ENCODE data around the gene KCNQ1.

Gene KCNQ1

DNA sequence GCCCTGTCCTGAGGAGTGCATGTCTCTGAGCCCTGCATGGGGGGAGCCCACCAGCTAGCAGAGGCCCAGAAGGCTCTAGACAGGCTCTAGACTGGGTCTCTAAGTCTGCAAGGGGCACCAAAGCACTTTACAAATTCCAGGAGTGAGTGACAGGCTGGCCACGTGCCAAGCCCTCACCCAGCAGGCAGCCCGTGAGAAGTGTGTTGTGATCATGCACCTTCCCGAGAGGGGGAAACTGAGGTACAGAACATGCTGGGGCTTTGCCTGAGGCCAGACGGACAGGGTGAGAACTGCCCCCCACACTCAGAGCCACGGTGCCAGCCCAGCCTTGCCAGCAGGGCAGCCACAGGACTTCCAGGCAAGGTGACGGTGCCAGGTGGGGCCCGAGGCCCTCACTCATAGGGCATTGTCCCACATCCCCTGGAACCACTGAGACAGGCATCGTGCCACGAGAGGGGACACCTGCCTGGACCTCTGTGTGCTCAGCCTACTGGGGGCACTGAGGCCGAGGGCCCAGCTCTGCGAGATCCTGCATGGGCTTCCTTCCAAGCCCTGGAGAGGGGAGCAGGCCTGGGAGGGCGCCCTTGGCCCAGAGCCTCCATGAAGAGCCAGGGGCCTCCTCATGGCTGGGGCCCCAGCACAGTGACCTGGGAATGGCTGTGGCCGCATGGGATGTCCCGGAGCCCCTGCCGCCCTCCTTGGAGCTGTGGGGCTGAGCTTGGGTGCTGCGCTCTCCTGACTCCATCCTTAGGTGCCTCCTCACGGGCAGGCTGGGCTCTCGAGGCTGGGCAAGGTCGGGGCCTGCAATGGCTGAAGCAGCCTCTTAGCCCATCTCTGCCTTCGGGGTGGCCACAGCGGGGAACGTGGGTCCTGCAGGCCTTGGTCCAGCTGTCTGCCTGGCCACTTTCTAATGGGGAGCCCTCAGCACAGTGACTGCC is 133.5 kb downstream of the KCNQ1 start:
- DNase-seq (ENCODE audit: low read depth in 2 of 2) = no peak

DNA sequence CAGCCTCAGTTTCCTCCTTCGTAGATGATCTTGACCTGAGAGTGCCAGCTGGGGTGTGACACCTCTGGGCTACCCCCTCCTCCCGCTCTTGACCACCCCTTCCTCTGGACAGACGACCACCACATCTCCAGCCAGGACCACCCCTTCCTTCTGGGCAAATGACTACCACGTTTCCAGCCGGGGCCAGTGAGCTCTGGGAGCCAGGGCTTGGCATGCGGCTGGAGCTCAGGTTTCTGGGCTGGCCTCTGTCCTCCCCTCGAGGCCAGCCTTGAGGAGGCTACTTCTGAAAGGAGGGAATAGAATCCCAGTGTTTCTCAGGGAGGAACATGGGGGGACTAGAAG is 134.1 kb downstream of the KCNQ1 start:
- DNase-seq (ENCODE audit: low read depth in 2 of 2) = no peak

DNA sequence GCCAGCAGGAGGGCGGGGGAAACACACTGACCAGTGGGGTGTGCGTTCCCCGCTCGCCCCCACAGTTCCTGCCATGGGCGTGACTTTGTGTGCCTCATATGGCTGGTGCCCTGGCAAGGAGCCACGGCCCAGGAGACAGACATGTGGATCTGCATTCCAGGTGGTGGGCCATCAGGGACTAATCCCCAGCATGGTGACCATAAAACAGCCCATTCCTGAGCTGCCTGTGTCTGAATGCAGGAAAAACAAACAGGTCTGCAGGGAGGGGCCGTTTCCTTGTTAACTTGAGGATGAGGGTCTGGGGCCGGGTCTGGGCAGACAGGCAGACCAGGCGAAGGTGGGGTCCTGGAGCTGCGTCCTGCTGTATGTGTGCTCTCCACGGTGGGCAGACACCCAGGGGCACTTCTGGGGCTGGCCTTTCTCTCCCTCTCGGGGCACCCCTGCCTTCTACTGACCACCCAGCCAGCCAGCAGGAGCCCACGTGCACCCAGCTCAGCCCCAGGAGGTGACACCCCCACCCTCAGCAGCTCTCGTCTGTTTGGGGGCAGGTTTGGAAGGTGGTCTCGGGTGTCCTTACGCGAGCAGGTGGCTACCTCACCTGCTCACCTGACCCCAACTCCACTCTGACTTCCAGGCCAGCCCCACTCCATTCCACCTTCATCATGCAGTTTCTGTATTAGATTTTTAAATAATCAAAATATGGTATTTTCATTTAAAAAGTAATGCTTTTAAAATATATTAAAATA is 134.7 kb downstream of the KCNQ1 start:
- DNase-seq (ENCODE audit: low read depth in 2 of 2) = no peak

DNA sequence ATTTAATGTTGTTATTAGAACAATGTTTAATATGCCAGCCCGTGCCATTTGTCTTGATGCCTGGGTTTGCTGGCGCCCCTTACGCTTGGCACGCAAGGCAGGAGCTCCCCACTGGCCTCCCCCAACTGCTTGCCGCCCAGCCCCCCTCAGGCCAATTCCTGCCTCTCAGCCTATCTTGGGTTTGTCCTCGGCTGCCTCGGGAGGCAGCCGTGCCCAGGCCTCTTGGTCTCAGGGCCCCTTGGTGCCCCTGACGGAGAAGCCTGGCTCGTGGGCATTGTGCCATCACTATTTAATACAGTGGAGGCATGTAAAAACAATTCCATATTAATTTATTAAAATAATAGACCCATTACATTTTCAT is 135.2 kb downstream of the KCNQ1 start:
- DNase-seq (ENCODE audit: low read depth in 2 of 2) = no peak

DNA sequence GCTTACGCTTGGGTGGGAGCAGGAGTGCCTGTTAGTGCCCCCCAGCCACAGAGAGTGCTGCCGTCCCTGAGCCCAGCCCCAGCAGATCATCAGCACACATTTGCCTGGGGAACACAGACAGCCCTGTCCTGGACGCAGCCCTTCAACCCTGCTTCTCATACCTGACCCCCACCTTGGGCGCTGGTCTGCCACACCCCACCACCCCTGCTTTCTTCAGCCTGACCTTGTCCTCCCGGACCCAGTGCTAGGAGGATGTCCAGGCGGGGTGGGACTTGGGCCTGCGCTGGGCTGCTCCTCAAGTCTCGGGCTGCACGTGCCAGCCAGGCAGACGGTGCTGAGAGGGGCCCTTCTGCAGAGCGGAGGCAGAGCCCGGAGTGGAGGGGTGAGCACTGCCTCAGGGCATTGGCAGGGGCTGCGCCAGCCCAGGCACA is 135.8 kb downstream of the KCNQ1 start:
- DNase-seq (ENCODE audit: low read depth in 2 of 2) = no peak

DNA sequence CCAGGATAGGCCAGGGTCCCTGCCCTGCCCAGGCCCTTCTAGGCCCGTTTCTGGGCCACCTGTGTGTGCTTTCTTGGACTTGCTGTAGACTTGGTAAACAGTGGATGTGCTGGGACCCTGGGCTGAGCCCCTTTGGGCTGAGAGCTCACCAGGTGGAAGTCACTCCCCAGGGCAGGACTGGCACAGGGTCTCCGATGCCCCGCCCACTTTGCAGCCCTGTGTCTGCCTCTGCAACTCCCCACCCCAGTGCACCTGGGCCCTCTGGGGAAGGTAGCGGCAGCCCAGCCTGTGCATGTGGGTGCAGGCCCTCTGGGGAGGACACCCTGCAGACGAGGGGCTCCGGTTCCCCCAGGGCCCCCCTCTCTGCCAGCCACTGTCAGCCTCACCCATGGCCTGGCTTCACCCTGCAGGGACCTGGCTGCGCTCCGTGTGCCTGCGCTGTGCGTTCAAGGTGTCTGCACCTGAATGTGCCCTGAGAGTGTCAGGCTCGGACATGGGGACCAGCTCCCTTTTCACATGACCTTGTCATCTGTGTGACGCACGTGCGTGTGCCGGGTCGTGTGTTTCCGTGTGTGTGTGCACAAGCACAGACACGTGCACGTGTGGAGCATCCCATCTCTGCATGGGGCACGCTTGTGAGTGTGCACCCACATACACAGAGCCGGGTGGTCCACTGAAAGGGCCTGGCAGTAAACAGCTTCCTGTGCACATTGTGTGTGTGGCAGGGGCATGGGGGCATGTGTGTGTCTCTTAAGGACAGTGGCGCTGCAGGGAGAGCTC is 136.5 kb downstream of the KCNQ1 start:
- DNase-seq (ENCODE audit: low read depth in 2 of 2) = no peak

DNA sequence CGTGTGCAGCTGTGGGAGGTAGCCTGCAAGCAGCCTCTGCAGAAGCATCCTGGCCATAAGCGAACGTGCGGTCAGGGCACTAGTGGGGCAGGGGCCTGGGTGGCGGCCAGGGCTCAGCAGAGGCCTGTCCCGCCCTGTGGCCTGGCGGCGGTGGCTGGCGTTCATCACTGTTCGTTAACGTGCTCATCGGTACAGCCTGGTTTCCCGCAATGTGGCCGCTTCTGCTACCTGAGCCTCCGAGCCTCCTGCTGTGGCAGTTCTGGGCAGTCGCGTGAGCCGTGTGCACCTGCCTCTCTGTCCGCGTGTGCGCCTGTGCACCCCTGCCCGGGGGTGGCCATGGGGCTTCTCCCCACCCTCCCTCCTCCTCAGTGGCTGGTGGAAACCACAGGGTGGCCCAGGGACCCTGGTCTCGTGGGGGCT is 137.1 kb downstream of the KCNQ1 start:
- DNase-seq (ENCODE audit: low read depth in 2 of 2) = no peak

DNA sequence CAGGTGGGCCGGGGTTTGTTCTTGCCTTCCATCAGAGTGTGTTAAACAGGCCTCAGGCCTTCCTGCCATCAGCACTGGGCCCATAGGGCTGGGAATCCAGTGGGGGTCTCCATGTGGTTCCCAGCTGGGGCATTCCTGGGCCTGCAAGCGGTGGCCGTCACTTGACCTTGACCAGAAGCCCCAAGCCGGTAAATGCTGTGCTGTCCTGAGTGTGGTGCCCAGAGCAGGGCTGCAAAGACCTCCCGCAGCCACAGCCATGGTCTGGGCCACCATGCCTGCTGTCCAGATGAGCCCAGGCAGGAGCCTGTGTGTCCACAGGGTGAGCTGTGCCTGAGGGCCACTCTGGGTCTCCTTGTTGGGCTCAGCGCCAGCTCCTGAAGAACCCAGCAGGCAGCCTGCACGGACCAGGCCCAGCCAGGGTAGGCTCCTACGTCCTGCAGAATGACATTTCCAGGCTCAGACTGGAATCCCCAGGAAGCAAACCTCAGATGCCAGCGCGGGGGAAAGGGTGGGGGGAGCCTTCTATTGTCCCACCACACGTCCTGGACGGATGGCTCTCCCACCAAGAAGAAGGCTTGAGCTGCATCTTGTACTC is 137.6 kb downstream of the KCNQ1 start:
- DNase-seq (ENCODE audit: low read depth in 2 of 2) = no peak

DNA sequence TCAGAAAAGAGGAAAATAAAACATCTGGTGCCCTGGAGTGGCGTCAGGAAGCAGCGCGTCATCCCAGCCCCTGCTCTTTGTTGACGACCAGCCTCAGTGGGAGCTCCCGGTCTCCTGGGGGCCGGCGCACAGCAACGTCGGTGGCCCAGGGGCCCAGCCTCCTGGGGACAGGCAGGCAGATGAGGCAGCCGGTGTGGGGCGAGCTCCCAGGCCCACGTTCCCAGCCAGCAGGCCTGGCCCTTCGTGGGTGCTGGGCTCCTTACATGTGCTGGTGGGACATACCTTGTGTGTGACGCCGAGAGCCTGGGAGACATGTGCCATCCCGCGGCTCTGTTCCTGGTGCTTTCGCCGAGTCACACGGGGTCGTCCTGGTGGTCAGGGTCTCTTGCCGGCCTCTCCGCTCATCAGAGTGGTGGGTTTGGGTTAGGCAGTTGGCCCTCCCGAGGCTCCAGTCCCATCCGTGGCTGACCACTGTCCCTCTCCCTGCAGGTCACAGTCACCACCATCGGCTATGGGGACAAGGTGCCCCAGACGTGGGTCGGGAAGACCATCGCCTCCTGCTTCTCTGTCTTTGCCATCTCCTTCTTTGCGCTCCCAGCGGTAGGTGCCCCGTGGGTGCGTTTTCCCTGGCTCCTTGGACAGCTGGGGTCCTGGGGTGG is 138.3 kb downstream of the KCNQ1 start:
- no peak for DNase-seq (ENCODE audit: low read depth in 2 of 2)

DNA sequence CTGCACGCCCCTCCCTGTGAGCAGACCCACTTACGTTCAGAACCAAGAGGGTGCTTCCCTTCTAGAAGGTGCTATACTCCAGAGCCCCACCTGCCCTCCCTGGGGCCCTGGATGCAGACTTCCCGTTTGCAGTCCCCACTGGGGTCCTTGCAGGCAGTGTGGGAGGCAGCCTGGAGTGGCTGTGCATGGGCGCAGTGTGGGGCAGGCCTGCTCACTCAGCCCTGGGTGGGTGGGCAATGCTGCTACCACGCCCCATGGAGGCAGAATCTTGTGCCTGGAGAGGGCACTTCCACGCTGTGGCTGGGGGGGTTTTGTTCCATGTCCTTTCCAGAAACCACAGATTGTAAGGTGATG is 138.8 kb downstream of the KCNQ1 start:
- DNase-seq (ENCODE audit: low read depth in 2 of 2) = no peak

DNA sequence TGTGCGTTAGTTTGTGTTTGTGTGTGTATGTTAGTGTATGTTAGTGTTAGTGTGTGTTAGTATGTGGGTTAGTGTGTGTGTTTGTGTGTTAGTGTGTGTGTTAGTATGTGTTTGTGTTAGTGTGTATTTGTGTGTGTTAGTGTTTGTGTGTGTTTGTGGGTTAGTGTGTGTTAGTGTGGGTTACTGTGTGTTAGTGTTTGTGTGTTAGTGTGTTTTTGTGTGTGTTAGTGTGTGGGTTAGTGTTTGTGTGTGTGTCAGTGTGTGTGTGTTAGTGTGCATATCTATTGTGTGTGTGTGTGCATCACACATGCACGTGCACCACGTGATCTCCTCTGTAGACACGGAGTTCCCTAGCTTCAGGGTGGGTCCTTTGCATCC is 139.6 kb downstream of the KCNQ1 start:
- DNase-seq (ENCODE audit: low read depth in 2 of 2) = no peak

DNA sequence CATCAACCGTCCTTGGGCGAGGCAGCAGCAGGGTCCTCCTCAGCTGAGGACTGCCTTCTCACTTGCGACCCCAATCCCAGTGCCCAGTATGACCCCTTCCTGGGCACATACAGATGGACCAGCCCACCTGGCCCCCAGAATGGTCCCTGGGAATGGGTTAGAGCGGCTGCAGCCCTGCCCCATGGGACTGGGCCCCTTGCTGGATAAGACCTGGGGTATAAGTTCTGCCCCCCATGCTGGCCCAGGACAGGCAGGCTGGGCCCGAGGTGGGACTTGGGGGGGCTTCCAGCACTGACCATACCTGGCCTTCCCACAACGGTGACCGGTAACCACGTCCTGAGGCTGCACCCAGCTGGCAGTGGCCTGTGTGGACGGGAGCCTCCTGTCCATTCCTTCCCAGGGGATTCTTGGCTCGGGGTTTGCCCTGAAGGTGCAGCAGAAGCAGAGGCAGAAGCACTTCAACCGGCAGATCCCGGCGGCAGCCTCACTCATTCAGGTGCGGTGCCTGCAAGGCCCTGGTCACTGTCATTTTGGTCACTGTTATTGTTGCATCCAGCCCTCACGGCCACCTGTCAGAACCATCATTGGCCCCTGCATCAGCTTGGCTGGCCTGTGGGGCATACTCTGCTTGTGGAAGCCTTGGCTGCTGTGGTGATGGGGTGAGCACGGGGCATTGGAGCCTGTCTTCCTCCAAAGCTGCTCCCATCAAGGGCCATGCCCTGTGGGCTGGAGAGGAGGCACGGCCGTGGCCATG is 140.2 kb downstream of the KCNQ1 start:
- no peak for DNase-seq (ENCODE audit: low read depth in 2 of 2)

DNA sequence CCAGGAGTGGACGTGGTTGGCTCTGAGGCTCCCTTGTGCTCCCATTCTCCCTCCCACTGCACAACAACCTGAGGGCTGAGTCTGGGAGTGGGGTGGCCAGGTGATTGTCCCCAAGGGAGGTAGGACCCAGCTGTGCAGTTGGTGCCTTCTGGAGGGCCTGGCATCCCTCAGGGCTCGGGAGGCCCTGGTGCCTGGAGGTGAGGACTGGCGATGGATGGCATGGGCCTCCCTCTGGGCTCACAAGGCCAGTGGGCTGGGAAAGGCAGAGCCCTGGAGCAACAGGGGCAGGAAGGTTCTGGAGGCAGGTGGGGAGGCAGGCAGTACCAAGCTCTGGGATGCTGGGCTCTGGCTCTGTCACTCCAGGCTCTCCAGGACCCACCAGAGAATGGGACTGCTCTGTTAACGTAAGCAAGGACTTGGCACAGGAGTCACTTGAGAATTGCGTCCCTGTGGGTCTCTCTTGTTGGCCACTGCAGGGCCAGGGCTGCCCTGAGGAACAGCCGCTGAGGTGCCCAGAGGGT is 140.8 kb downstream of the KCNQ1 start:
- no peak for DNase-seq (ENCODE audit: low read depth in 2 of 2)

DNA sequence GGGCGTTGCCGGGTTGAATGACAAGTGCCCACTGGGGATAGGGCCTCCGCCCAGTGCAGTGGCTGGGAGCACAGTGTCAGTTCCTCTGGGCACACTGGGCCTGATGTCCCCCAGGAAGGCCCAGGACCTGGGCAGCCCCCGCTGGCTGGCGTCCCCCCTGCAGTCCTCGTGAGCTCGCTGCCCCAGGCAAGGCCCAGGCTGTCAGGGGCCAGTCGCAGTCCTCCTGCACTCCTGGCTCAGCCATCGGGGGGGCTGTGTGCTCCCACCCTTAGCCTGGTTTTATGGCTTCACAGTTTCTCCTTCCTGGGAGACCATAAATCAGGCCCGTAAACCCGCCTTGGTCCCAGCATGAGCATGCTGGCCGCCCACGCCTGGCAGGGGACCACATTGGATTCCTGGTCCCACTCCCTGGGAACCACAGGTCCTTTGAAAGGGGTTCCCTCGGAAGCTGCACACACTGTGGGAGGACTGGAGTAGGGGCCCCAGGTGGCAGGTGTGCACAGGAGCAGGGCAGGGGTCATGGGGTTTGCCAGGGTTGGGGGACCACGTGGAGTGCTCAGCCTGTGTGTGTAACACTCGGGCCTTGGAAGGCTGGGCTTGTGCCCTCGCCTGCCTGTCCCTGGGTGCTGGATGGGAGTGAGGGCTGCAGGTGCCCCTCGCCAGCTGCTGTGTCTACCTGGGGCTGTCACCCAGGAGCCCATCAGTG is 141.4 kb downstream of the KCNQ1 start:
- no peak for DNase-seq (ENCODE audit: low read depth in 2 of 2)

DNA sequence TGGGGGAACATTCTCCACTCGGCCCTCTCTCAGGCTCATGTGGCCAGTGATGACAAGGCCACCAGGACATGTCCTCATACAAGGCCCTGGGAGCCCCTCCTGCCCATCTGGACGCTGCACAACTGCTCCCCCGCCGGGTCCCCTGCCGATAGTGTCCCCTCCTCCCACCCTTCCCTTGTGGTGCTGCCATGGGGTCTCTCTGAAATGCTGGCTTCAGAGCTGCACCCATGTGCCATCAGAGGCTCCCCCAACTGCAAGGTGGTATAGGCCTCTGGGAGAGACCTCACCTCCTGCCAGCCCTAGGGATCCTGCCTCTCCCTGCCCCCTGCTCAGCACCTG is 142.0 kb downstream of the KCNQ1 start:
- no peak for DNase-seq (ENCODE audit: low read depth in 2 of 2)

DNA sequence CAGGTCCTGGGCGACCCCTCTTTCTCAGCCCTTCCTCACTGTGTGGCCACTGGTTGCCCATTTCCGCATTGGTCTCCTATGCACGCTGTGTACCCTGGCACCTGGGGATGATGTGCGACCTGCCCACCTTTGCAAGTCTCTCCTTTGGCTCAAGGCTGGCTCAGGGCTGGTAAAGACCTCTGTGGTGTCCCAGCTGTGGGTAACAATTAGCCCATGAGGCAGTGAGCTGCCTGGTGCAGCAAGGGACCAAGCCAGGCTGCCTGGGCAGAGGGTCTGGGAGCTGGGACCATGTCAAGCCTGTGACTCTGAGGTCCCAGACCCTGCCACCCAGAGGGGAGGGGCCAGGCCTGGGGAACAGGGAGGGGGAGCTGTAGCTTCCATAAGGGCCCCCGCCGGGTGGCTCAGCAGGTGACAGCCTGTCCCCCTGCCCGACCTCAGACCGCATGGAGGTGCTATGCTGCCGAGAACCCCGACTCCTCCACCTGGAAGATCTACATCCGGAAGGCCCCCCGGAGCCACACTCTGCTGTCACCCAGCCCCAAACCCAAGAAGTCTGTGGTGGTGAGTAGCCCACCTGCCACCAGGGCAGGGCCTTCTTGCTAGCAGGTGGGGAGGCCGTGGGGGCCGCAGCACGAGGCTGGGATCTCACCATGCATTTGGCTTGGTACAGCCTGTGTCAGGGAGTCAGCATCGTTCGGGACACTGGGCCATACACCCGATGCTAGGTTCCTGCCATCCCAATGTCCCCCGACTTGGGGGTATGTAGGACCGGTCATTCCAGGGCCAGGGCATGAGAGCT is 142.5 kb downstream of the KCNQ1 start:
- no peak for DNase-seq (ENCODE audit: low read depth in 2 of 2)

DNA sequence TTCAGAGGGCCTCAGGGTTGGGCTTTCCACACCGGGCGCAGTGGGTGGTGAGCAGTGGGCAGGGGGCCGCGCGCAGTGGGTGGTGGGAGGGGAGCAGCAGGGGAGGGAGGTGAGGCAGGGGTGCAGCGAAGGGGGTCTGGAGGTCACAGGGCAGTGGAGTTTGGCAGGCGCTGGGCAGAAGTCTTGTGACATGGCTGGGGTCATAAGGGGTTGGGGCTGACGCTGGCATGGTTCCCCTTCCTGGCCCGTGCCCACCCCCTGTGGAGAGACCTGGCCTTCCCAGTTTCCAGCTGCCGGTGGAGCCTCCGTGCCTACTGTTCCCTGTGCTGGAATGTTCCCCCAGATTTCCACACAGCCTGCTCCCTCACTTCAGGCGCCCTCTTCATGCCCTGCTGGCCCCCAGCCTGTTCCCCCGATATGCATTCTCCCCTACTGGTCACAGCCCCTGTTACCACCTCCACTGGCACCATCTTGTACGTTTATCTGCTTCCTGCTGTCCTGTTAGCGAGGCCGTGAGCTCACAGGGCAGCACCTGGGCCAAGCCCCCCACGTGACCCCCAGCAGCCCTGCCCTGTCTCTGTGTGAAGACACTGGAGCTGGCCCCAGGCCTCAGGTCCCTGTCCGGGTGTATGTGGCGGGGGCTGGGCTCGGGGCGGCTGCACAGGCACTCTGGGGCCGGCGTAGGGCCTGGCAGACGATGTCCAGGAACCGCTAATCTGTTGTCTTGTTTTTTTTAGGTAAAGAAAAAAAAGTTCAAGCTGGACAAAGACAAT is 143.4 kb downstream of the KCNQ1 start:
- no peak for DNase-seq (ENCODE audit: low read depth in 2 of 2)

DNA sequence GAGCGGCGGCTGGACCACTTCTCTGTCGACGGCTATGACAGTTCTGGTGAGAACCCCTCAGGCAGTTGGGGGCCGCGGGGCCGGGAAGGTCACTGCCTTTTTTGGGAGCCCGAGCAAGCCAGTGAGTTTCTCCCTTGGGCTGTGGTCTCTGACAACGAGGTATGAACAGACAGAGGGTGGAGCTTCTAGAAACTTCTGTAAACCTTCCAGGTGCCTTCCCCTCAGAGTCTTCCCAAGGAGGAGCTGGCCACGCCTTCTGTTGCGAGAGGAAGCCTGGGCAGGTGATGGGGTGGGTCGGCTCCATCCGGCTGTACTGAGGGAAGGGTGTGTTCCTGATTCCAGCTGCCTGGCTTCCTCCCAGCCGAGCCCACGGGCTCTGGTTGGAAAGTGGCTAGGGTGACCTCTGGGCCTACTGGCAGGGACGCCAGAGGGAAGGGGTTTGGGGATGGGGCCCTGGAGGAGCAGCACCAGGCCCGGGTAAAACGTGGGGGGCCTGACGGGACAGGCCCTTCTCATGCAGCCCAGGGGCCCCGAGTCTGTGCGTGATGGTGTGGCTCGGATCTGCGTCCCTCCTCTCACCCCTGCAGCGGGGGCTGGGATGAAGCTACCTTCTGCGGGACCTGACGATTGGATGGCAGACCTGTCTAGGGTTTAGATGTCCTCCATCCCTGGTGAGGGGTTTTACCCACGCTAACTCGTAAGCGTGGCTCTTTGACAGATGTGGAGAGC is 144.2 kb downstream of the KCNQ1 start:
- DNase-seq (ENCODE audit: low read depth in 2 of 2) = no peak

Measured in stimulated activated CD8-positive, alpha-beta memory T cell treated with anti-CD3 and anti-CD28 coated beads, Interleukin-15, amount 100 ng/mL, for 48 hours (primary cell).